B cell (primary cell): ENCODE measurements around the gene CAGE1. TPM values are rescaled to one million over a fixed set of nuclear protein-coding genes. Genes with fewer than 3 reads are reported as not detected.

Source experiments
- ATAC-seq: fragments of 200-7000 bp; cut with Tn5 transposase; one replicate; pipeline ENCODE4 v1.10.0; 2021; ENCODE audit warnings: low read depth, mild to moderate bottlenecking, moderate number of reproducible peaks, moderate library complexity
- CTCF ChIA-PET: fragments of 350-600 bp; sonication (Branson Sonifier 250); formaldehyde crosslinking; loops from one replicate; lab custom pipeline; 2021; ENCODE audit warnings: antibody characterized with exemption, inconsistent platforms; lab: Charles Lee
- POLR2A ChIA-PET: fragments of 350-600 bp; sonication (Branson Sonifier 250); formaldehyde crosslinking; loops from one replicate; lab custom pipeline; 2021; ENCODE audit warnings: antibody characterized with exemption; lab: Charles Lee
- DNase-seq: peaks from one replicate; pipeline ENCODE4 v3.0.0; 2013
- H2AFZ ChIP-seq: 2 replicates; pipeline ENCODE4 v1.6.1; 2012; ENCODE audit warnings: mild to moderate bottlenecking, low read depth, low read length; ENCODE audit not compliant: insufficient read depth, poor library complexity, severe bottlenecking
- H3K27ac ChIP-seq, 2 donors: 1 replicate in 1 of 2; 2 replicates in 1 of 2; pipeline ENCODE4 v1.5.1; 2012 to 2013; ENCODE audit warnings: low read length in 2 of 2, mild to moderate bottlenecking in 2 of 2, moderate library complexity in 1 of 2
- H3K27me3 ChIP-seq, 4 experiments: fragments of 200-600 bp in 1 of 4; sonication (generic) in 1 of 4; replicated peaks in 1 of 4; 1 replicate in 2 of 4; 2 replicates in 2 of 4; pipeline versions ENCODE4 v1.6.1 to v1.7.0; 2013 to 2016; ENCODE audit warnings: low read length in 3 of 4, mild to moderate bottlenecking in 2 of 4, mixed read lengths in 1 of 4, moderate library complexity in 1 of 4; ENCODE audit not compliant: insufficient read depth in 4 of 4, control insufficient read depth in 3 of 4; ENCODE audit errors: control extremely low read depth in 1 of 4
- H3K36me3 ChIP-seq, 2 experiments: replicated peaks in 1 of 2; 1 replicate in 1 of 2; 2 replicates in 1 of 2; pipeline versions ENCODE4 v1.6.1 to v1.7.1; 2013; ENCODE audit warnings: low read length in 1 of 2; ENCODE audit not compliant: insufficient read depth in 2 of 2, control insufficient read depth in 1 of 2; ENCODE audit errors: control extremely low read depth in 1 of 2, extremely low read depth in 1 of 2
- H3K4me1 ChIP-seq, 2 donors: fragments of 200-600 bp in 1 of 2; sonication (generic) in 1 of 2; 1 replicate in 1 of 2; 2 replicates in 1 of 2; pipeline versions ENCODE4 v1.5.1 to v1.6.1; 2013 to 2017; ENCODE audit warnings: low read length in 2 of 2; ENCODE audit not compliant: control insufficient read depth in 2 of 2, insufficient read depth in 2 of 2
- H3K4me2 ChIP-seq: replicated peaks from 2 replicates; pipeline ENCODE3; 2012; ENCODE audit warnings: mild to moderate bottlenecking, low read depth, low read length; ENCODE audit not compliant: poor library complexity, severe bottlenecking
- H3K4me3 ChIP-seq, 5 experiments: fragments of 200-600 bp in 1 of 5; sonication (generic) in 1 of 5; 1 replicate in 3 of 5; 2 replicates in 2 of 5; pipeline versions ENCODE4 v1.5.1 to v1.7.0; 2011 to 2016; ENCODE audit warnings: low read length in 4 of 5, mild to moderate bottlenecking in 4 of 5, low read depth in 2 of 5, control low read depth in 1 of 5, moderate library complexity in 1 of 5; ENCODE audit not compliant: insufficient read depth in 1 of 5; ENCODE audit errors: control extremely low read depth in 1 of 5, extremely low read depth in 1 of 5
- H3K79me2 ChIP-seq: fragments of 200-600 bp; sonication (generic); one replicate; pipeline ENCODE4 v1.6.0; 2016; ENCODE audit warnings: low read length; ENCODE audit not compliant: control insufficient read depth, insufficient read depth
- H3K9ac ChIP-seq: fragments of 200-600 bp; sonication (generic); 2 replicates; pipeline ENCODE4 v1.6.1; 2017; ENCODE audit warnings: mild to moderate bottlenecking, low read length, moderate library complexity
- H3K9me3 ChIP-seq, 3 donors: one replicate each; pipeline versions ENCODE4 v1.6.1 to v1.7.1; 2013; ENCODE audit warnings: low read length in 2 of 3; ENCODE audit not compliant: control insufficient read depth in 2 of 3, insufficient read depth in 1 of 3; ENCODE audit errors: control extremely low read depth in 1 of 3
- H4K20me1 ChIP-seq: 2 replicates; pipeline ENCODE4 v1.6.0; 2012; ENCODE audit warnings: mild to moderate bottlenecking, low read length; ENCODE audit not compliant: insufficient read depth, control insufficient read depth, poor library complexity, severe bottlenecking
- H3K27ac Mint-ChIP-seq: one replicate; pipeline ENCODE4 v1.8.0; 2021; ENCODE audit warnings: mixed read lengths
- H3K27me3 Mint-ChIP-seq: one replicate; pipeline ENCODE4 v1.8.0; 2021; ENCODE audit warnings: mixed read lengths
- H3K4me1 Mint-ChIP-seq: one replicate; pipeline ENCODE4 v1.8.0; 2021; ENCODE audit warnings: mixed read lengths
- H3K4me3 Mint-ChIP-seq: one replicate; pipeline ENCODE4 v1.8.0; 2021; ENCODE audit warnings: mixed read lengths
- H3K9me3 Mint-ChIP-seq: one replicate; pipeline ENCODE4 v1.8.0; 2022; ENCODE audit warnings: mixed read lengths; ENCODE audit not compliant: insufficient read depth
- CTCF ChIP-seq: fragments of 200-600 bp; IDR thresholded peaks from one replicate; pipeline ENCODE4 v1.8.0; 2022; ENCODE audit warnings: antibody characterized with exemption, mild to moderate bottlenecking
- EZH2 ChIP-seq: IDR thresholded peaks from 2 replicates; pipeline ENCODE4 v1.6.1; 2012; ENCODE audit warnings: borderline replicate concordance, low read depth, mild to moderate bottlenecking, moderate library complexity, low read length; ENCODE audit not compliant: insufficient read depth, poor library complexity, severe bottlenecking
- WGBS: methylation state at CpG from one replicate; pipeline ENCODE4 v1.1.5; 2013; ENCODE audit warnings: missing lambda C conversion rate; ENCODE audit not compliant: insufficient coverage; 5-methylcytosine and 5-hydroxymethylcytosine counted together
- intact Hi-C: fragments of 100-400 bp; cut with micrococcal nuclease; formaldehyde crosslinking; loops from one replicate; pipeline ENCODE4 v1.10.0; 2022
- polyA plus RNA-seq: library from polyadenylated mRNA; depleted of rRNA; stranded (reverse); fragments of >200 nt; gene quantifications from 2 replicates; pipeline ENCODE4 v1.2.3, GENCODE V29; 2012
- total RNA-seq, 2 donors: library from RNA; stranded (reverse); fragments of 120-200 nt in 1 of 2; gene quantifications; 1 replicate in 1 of 2; 2 replicates in 1 of 2; pipeline versions ENCODE4 v1.2.3 to v1.2.4, GENCODE V29; 2013 to 2022

CAGE1 gene
- total and polyA plus RNA-seq, 2 donors (not counting 1 experiment from before 2014, with no cell fraction given): 0.13 to 0.34 TPM

GRCh38 chr6:7316658-7317533 lies 72.6 kb downstream of the CAGE1 start:
- POLR2A ChIA-PET: no interaction called here

More at GRCh38 chr6:7316658-7317533, 72.6 kb downstream of the CAGE1 start:
- no peaks in the 10 kb centered on the region for H3K9me3 Mint-ChIP-seq
- Histone ChIP-seq H3K79me2 (peaks cover 11% of the 10 kb centered on the region), H3K4me3 (no peak overlapping the region), H3K27me3 (no peaks in the 10 kb centered on the region), H3K4me2 (no peak overlapping the region), H3K4me1 (peaks cover 9 to 10% of the 10 kb centered on the region in 2 donors), H2AFZ (no peak overlapping the region), H3K27ac (no peak overlapping the region), H3K9ac (no peak overlapping the region), H3K36me3 (no peaks in the 10 kb centered on the region), H4K20me1 (no peaks in the 10 kb centered on the region), H3K9me3 (peaks cover 0 to 4% (median 0%) of the 10 kb centered on the region in 3 donors)
- ATAC-seq (no peak), DNase-seq (no peak)
- no peak overlapping the region for H3K27ac Mint-ChIP-seq
- TF ChIP-seq EZH2 (no peak), CTCF (no peak)
- CTCF ChIA-PET: interaction anchor here (0.9 to 2.7 kb wide), 4 partner anchors 17 to 72 kb away, joined by 3 to 9 read pairs (median 4); no protein-coding TSS in a partner anchor
- intact Hi-C loops: no loop called here
- H3K4me3 Mint-ChIP-seq: no peak overlapping the region
- peaks cover 3% of the 10 kb centered on the region for H3K27me3 Mint-ChIP-seq
- WGBS: 97% methylated on average over 38 of the region's 41 CpGs
- H3K4me1 Mint-ChIP-seq: peaks cover 15% of the 10 kb centered on the region
